HG03575 (cell line): ENCODE results near the gene ATP8B4.
"Not testable (repeated sequence)": the region's sequence is repeated elsewhere in the genome, so short reads cannot be mapped to it uniquely, and the experiment has no call there.

Source experiments
- ATAC-seq: cut with Tn5 transposase; IDR thresholded peaks from one replicate; pipeline ENCODE4 v1.9.1; 2021; ENCODE audit not compliant: unreplicated experiment, insufficient number of reproducible peaks, low FRiP score; ENCODE audit errors: extremely low read depth

ATP8B4 gene

GRCh38 chr15:50112488-50113186 is 6.4 kb downstream of the ATP8B4 start:
- ATAC-seq = no peak

- ATAC-seq = no peak
Measured at GRCh38 chr15:50110285-50110684, 8.7 kb downstream of the ATP8B4 start.

GRCh38 chr15:50109076-50109987 is 9.7 kb downstream of the ATP8B4 start:
- no peak for ATAC-seq

- ATAC-seq = no peak
Measured at GRCh38 chr15:50108461-50108860, 10.6 kb downstream of the ATP8B4 start.

- peak; percentile 98 for ATAC-seq
Measured at GRCh38 chr15:50107591-50108408, 11.2 kb downstream of the ATP8B4 start.

- no peak for ATAC-seq
Measured at GRCh38 chr15:50107157-50107556, 11.9 kb downstream of the ATP8B4 start.

- ATAC-seq = no peak
Measured at GRCh38 chr15:50106457-50106856, 12.6 kb downstream of the ATP8B4 start.

GRCh38 chr15:50100486-50100885 is 18.5 kb downstream of the ATP8B4 start:
- ATAC-seq = no peak

- ATAC-seq = no peak
Measured at GRCh38 chr15:50098545-50098944, 20.5 kb downstream of the ATP8B4 start.

GRCh38 chr15:50095938-50096821 is 22.9 kb downstream of the ATP8B4 start:
- ATAC-seq = no peak

GRCh38 chr15:50089386-50089785 is 29.6 kb downstream of the ATP8B4 start:
- ATAC-seq = not testable (repeated sequence)

GRCh38 chr15:50084932-50085331 is 34.1 kb downstream of the ATP8B4 start:
- ATAC-seq = no peak

- ATAC-seq = no peak
Measured at GRCh38 chr15:50083424-50084025, 35.5 kb downstream of the ATP8B4 start.

- no peak for ATAC-seq
Measured at GRCh38 chr15:50082066-50082465, 37.0 kb downstream of the ATP8B4 start.

GRCh38 chr15:50077651-50078050 is 41.4 kb downstream of the ATP8B4 start:
- ATAC-seq = no peak

- ATAC-seq = no peak
Measured at GRCh38 chr15:50077176-50077575, 41.9 kb downstream of the ATP8B4 start.

GRCh38 chr15:50075319-50075718 is 43.7 kb downstream of the ATP8B4 start:
- no peak for ATAC-seq
